GM12864 (cell line): Measurements from ENCODE around the gene IMMP2L.
"Not testable (repeated sequence)": the region's sequence is repeated elsewhere in the genome, so short reads cannot be mapped to it uniquely, and the experiment has no call there.

Source experiments
- DNase-seq: peaks from one replicate; pipeline ENCODE4 v3.0.0-alpha.2; 2011; ENCODE audit warnings: low read depth
- H3K4me3 ChIP-seq: 2 replicates; pipeline ENCODE4 v1.5.1; 2011; ENCODE audit warnings: mild to moderate bottlenecking, low read depth, low read length, control low read depth
- CTCF ChIP-seq: IDR thresholded peaks from 2 replicates; pipeline ENCODE4 v1.5.1; 2011; ENCODE audit warnings: low read depth, mild to moderate bottlenecking, moderate library complexity, low read length, control low read depth, inconsistent platforms; ENCODE audit errors: missing control alignments

Gene IMMP2L

DNA sequence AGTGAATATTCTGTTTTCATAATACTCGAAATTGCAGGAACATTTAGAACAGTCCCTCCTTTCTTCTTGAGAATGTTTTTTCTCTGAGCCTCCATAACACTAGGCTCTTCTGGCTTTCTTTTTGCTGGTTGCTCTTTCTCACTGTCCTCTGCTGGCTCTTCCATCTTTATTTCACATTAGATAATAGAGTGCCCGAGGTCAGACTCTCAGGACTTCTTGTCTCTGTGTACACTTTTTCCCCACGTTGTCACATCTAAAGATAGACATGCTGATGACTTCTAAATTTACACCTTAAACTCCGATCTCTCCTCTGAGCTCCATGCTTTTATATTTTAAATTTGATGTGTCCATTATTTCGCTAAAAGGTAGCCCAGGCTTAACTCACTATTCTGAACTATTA lies 486.8 kb downstream of the IMMP2L start:
- no peak overlapping the region for H3K4me3 ChIP-seq
- DNase-seq = no peak
- TF ChIP-seq CTCF = no peak

DNA sequence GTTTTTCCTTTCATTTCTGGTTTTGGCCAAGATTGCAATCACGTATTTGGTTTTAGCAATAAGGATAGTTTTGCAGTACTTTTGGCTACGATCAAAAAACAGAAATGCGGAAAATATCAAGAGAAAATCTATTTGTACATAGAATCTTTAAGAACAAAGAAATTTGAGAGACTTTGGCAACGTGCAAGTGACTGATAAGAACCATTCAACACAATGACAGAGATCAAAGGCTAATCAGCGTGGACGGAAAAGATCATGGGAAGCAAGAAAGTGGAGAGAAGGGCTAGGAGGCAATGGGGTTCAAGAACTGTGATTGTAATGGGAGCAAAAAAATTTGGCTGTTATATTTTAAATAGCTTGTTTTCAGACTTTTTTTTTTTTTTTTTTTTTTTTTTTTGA lies 487.5 kb downstream of the IMMP2L start:
- no peak for DNase-seq
- no peak overlapping the region for H3K4me3 ChIP-seq
- TF ChIP-seq CTCF = no peak

GRCh38 chr7:111074071-111074747 lies 488.1 kb downstream of the IMMP2L start:
- TF ChIP-seq CTCF = no peak
- DNase-seq = no peak
- H3K4me3 ChIP-seq = no peak overlapping the region

- DNase-seq = not testable (repeated sequence)
These were observed 489.6 kb downstream of the IMMP2L start for GRCh38 chr7:111072658-111073057.

GRCh38 chr7:111071556-111071955 lies 490.7 kb downstream of the IMMP2L start:
- H3K4me3 ChIP-seq = no peak overlapping the region
- no peak for DNase-seq
- TF ChIP-seq CTCF = no peak

More at GRCh38 chr7:111072658-111073057, 489.6 kb downstream of the IMMP2L start:
- H3K4me3 ChIP-seq = not testable (repeated sequence)

- DNase-seq = no peak
- no peak for TF ChIP-seq CTCF
- H3K4me3 ChIP-seq = no peak overlapping the region
These were observed 493.7 kb downstream of the IMMP2L start for GRCh38 chr7:111068618-111069017.

DNA sequence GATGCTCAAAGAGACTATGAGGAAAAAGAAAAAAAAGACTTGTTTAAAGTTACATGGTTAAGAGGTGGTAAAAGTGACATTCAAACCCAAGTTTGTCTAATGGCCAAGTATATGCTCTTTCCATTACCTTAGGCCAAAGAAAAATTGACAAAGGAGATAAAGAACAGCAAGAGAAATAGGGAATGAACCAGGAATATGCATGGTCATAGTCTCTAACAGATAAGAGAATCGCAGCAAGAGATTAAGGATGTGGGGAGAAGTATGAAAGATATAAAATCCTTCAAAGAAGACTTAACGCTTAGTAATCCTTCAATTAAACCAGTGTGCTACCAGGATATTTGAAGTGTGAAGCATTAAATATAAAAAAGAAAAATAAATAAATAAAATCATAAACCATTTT lies 494.6 kb downstream of the IMMP2L start:
- no peak for TF ChIP-seq CTCF
- no peak overlapping the region for H3K4me3 ChIP-seq
- no peak for DNase-seq
